Hematopoietic multipotent progenitor cell treated with erythropoietin and hydrocortisone succinate and interleukin-3 and kit ligand, for 8 days (in vitro differentiated cells): ENCODE data around the gene NR5A1.
A peak's percentile ranks its signal among the peaks of the same experiment; 100 is the strongest.

Experiments used
- DNase-seq: peaks from one replicate; pipeline ENCODE4 v3.0.0-alpha.2; 2015

NR5A1 gene

DNA sequence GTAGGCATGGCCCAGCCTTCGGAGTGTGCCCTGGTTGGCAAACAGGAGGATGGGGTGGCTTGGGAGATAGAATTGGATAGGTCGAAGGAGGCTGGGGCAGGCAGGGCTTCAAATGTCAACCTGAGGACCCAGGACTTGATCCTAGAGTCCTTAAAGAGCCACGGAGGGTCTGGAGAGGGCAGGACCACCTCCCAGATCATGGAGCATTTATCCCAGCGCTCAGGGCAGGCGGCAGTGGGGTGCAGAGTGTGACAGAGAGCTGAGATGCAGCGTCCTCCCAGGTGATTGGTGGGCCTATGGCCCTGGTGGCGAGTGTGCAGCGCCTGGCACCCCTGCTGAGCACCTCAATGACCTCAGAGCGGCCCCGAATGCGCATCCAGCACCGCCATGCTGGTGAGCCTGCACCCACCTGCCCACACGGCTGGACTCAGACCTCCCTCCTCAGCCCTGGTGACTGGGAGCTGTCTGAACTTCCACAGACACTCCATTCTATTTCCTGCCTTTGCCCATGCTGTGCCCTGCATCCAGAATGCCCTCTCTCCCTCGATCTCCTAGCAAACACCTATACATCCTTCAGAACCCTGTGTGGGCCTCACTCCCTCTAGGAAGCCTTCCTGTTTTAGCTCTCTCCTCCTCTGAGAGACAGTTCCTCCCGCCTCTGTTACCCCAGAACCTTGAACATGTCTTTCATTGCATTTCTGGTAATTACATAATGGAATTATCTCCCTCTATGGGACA, 50.7 kb downstream of the NR5A1 start:
- no peak for DNase-seq

- no peak for DNase-seq
Measured at GRCh38 chr9:124455820-124456219, 51.4 kb downstream of the NR5A1 start.

- no peak for DNase-seq
Measured at GRCh38 chr9:124454791-124455443, 52.3 kb downstream of the NR5A1 start.

DNA sequence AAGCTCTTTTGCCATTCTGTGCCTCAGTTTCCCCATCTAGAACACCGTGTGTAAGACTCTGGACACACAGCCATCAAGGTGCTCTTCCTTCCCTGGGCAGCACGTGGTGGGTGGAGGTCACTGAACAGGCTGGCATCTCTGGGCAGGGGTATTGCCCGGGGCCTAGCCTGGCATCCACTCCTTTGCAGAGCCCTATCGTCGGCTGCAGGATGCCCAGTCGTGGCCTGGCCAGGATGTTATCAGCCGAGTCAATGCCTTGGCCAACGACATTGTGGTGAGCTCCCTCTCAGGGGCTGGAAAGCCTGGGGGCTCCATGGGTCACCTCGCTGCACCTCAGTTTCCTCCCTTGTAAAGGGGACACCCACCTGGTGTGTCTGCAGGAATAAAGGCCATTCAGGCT, 52.9 kb downstream of the NR5A1 start:
- no peak for DNase-seq

DNA sequence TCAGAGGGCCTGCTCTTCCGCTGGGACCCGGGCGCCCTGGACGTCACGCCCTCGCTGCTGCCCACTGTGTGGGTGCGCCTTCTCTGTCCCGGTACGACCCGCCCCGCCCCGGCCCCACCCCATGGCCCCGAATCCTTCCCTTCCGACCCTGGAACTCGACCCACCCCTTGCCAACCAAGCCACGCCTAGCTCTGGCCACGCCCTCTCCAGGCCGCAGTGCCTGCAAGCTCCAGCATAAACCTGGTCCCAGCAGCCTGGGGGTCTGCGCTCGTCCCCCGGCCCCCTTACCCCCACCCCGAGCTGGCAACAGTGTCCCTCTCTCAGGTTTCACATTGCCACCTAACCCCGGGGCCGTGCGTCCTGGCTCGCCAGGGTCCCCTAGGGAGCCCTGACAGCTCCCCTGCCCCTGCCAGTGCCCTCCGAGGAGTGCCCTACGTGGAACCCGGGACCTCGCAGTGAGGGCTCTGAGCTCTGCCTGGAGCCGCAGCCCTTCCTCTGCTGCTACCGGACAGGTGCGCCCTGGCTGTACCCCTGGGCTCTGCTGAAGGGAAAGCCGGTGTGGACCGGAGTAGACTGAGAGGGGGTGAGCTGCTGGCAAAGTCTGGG, 53.5 kb downstream of the NR5A1 start:
- peak; percentile 72 for DNase-seq

DNA sequence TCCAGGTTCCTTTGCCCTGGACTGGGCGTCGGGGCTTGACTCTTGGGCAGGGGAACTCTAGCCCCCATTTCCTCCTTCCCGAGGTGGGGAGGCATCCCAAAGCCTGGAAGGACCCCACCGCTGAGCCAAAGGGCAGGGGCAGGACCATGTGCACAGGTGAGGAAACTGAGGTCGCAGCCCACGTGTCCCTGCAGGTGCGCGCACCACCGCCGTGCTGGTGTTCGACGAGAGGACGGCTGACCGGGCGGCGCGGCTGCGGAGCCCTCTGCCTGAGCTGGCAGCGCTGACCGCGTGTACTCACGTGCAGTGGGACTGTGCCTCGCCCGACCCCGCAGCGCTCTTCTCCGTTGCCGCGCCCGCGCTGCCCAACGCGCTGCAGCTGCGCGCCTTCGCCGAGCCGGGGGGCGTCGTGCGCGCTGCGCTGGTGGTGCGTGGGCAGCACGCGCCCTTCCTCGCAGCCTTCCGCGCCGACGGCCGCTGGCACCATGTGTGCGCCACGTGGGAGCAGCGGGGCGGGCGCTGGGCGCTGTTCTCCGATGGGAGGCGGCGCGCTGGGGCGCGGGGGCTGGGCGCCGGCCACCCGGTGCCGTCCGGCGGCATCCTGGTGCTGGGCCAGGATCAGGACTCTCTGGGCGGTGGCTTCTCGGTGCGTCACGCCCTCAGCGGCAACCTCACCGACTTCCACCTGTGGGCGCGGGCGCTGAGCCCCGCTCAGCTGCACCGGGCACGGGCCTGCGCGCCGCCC, 54.2 kb downstream of the NR5A1 start:
- DNase-seq = no peak

DNA sequence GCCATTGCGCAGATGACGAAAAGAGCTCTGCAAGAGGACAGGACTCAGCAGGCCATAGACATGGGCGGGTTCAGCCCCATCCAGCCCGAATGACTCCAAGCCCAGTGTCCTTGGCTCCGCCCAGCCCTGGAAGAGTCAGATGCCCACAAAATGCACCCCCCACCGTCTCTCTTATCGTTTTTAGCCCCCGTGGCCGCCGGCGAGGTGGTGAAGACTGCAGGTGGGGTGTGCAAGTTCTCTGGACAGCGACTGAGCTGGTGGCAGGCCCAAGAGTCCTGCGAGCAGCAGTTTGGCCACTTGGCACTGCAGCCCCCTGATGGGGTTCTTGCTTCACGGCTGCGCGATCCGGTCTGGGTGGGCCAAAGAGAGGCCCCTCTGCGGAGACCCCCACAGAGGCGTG, 54.9 kb downstream of the NR5A1 start:
- no peak for DNase-seq

- no peak for DNase-seq
Measured at GRCh38 chr9:124450931-124451661, 56.1 kb downstream of the NR5A1 start.

GRCh38 chr9:124450241-124450924, 56.8 kb downstream of the NR5A1 start, which contains the start of gene ADGRD2:
ADGRD2 (plus strand) TSS chr9:124450451; CDS start chr9:124451667, 1,216 bp downstream.
- peak; percentile 12 for DNase-seq

DNA sequence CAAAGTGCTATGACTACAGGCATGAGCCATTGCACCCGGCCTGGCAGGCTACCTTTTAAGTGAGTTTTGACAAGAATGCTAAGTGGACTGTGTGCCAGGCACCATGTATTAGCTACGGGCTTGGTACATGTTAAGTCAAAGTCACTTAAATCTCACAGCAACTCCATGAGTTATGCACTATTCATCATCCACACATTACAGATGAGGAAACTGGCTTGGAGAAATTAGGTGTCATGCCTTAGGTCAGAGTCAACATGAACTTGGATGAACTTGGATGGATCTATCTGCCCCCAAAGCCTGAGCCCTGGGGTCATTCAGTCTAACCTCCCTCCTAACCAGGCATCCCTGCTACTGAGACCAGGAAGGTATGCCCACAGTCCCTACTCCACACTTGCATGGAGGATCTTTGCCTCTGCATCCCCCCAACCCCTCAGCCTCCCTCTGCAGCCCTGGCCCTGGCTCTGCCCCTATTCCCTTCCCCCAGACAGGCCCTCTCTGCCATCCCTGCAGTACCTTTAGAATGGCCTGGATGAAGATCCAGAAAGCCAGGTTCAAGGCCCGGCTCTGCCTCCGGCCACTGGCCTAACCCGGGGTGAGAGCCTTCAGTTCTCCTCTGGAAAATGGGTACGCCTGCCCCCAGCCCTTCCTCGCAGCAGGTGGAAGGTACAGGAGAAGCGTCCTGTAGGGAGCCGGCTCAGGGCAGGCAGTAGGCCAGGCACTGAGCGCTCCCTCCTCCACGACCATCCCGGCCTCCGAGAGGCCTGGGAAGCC, 57.6 kb downstream of the NR5A1 start:
- DNase-seq = no peak

DNA sequence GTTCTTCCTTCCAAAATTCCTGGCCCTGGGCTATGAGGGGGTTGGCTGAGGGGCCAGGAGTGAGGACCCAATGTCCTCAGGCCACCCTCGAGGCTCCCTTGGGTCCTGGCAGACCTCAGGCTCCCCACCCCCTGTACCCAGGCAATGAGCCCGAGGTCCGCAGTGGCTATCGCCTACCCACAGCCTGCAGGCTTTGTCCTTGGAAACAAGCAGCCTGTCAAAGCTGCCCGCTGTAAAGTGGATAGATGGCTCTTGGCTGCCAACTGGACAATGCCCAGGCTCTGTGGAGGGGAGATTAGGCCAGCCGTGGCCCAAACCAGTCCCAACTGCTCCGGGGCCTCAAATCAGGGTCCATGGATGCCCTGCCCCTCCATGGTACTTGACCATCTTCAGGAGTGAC, 59.2 kb downstream of the NR5A1 start:
- no peak for DNase-seq

- DNase-seq = no peak
Measured at GRCh38 chr9:124447297-124447661, 59.9 kb downstream of the NR5A1 start.

DNA sequence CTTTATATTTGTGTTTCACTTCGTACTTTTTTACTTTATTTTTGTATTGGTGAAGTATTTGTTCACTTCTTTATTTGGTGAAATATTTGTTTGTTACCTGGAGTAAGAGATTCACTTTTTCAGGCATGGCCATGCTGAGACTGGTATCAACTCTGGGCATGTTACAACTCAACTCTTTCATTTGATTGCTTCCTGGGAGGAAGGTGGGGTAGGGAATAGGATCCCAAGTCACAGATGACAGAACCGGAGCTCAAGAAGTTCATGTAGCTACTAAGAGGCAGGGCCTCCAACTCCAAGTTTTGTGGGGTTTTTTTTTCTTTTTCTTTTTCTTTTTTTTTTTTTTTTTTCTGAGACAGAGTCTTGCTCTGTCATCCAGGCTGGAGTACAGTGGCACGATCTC, 63.0 kb downstream of the NR5A1 start:
- DNase-seq = no peak

- no peak for DNase-seq
Measured at GRCh38 chr9:124443625-124444024, 63.6 kb downstream of the NR5A1 start.

DNA sequence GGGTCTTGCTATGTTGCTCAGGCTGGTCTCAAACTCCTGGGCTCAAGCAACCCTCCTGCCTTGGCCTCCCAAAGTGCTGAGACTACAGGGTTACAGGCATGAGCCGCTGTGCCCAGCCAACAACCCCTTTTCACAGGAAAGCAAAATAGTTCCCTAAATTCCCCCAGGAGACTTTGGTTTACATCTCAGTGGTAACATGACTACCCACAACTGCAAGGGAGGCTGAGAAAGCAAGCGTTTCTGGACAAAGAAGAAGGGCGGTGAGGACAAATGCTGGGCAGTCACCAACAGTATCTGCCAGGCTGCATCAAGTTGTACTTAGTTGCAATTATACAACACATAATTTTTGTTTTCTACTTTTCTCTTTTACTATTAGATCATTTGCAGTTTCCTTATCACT, 64.4 kb downstream of the NR5A1 start:
- DNase-seq = no peak

DNA sequence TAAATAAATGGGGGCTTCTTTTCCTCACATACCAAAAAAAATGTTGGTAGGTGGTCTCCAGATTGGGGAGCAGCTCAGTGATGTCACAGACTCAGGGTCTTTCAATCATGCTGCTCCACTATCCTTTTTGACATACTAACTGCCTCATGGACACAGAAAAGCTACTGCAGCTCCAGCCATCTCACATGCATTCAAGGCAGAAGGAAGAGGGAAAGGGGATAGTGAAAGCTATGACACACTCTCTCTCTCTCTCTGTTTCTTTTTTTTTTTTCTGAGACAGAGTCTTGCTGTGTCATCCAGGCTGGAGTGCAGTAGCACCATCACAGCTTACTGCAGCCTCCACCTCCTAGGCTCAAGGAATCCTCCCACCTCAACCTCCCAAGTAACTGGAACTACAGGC, 64.8 kb downstream of the NR5A1 start:
- DNase-seq = no peak

DNA sequence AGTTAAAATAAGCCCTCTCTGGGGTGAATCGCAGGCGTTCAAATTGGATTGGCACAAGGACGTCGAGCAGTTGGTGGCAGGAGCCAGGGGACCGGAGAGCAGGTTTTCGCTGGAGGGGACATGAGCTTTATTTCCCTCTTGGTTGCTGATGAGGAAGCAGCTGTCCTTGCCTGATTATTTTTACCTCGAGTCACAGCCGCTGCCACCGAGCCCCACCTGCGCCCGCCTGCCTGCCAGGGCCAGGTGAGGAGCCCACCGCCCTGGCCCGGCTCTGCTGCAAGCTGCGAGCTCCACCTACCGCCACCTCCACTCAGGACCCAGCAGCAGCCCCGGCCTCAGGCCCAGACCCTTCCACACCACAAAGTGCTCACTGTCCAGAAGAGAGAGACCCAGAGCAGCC, 65.9 kb downstream of the NR5A1 start:
- no peak for DNase-seq

GRCh38 chr9:124440786-124441185, 66.4 kb downstream of the NR5A1 start:
- no peak for DNase-seq

- no peak for DNase-seq
Measured at GRCh38 chr9:124439686-124440243, 67.4 kb downstream of the NR5A1 start.

DNA sequence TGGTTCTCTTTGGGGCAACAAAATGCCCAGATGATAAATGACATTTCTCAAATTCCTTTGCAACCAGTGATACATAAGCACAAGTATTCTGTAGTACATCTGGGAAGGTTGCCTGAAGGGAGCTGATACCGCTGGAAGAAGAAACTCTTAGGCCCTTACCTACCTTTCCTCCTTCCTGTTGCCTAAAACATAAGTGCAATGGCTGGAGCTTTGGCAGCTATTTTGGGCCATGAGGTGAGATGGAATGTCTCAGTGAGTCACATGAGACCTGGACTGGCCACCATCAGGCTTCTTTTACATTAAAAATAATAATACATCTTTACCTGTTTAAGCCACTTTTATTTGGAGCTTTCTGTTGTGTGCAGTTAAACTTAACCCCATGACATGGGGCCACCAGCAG, 68.1 kb downstream of the NR5A1 start:
- DNase-seq = no peak

- no peak for DNase-seq
Measured at GRCh38 chr9:124438091-124438490, 69.1 kb downstream of the NR5A1 start.
